Measurements from ENCODE around the gene PRTG.
"Not testable (repeated sequence)": the region's sequence is repeated elsewhere in the genome, so short reads cannot be mapped to it uniquely, and the experiment has no call there.

The PRTG gene

DNA sequence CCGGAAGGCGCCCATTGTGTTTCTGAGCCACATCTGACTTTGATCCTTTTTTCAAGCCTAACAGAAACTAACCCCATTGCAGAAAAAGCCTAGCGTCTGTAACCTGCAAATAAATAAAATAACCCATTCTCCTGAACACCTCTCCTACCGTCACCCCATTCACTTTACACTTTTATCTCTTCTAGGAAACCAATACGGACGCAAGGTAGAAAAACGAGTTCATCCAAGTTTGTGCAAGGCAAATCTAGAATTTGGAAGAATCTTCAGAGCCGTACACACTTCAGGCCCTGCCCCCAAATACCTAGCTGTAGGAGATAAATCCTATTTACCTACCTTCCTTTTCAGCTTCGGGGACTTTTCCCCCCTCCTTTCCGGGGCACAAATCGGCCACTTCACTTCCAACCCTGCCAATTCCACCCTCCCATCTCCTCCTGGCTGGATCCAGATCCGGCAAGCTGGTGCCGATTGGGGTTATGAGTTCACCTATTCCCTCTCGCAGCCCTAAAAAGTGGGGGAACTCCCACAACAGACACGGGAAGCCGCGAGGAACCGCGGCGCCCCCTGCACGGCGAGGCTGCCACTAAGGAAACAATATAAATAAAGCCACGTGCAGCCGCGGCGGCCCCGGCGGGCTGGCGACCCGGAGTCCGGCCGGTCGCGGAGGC lies 987 bp downstream of the PRTG start:
- DNase-seq = peak; percentile 27 to 35

DNA sequence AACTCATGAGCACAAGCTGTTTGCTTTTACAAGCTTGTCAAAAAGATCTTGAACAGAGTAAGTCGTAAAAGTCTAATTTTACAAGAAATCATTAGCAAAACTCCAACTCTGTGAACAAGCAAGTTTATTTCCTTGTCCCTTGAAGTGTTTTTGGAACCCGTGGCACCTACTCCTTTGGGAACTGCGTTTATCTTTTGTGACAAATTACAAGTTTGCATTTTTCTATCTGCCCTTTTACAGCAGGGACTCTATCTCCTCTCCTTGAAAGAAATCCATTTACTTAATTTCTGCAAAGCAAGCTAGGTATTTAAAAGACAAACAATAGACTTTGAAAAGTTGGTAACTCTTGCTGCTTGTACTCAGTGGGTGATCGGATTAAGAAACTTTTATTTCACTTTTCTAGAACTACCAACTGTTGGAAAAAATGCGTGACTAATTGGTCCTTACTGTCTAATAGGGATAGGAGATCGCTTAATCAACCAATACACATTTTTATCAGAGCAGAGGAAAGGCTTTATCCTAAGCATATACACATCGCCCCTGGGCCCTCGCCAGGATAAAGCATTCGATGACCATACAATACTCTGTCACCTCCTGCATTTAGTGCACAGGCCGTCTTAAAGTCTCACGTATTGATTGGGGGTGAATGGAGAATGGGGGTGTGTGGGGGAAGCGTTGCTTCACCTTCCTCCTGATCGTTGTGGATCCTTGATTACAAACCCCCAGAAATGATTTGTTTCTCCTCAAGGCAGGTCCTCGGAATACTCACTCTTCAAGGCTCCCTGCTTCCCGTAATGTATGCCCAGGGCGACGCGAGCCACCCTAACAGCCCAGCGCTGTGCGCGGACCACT lies 1.7 kb downstream of the PRTG start:
- peak in 1 of 2 experiments; percentile 19 for DNase-seq

- DNase-seq = no peak
These were observed 2.5 kb downstream of the PRTG start for GRCh38 chr15:55740359-55740878.

GRCh38 chr15:55739641-55740040 lies 3.3 kb downstream of the PRTG start:
- DNase-seq = no peak

- DNase-seq = no peak
These were observed 4.2 kb downstream of the PRTG start for GRCh38 chr15:55738715-55739114.

GRCh38 chr15:55737373-55737772 lies 5.6 kb downstream of the PRTG start:
- DNase-seq = no peak

GRCh38 chr15:55736756-55737155 lies 6.2 kb downstream of the PRTG start:
- no peak for DNase-seq

- DNase-seq = no peak
These were observed 8.3 kb downstream of the PRTG start for GRCh38 chr15:55734641-55735040.

DNA sequence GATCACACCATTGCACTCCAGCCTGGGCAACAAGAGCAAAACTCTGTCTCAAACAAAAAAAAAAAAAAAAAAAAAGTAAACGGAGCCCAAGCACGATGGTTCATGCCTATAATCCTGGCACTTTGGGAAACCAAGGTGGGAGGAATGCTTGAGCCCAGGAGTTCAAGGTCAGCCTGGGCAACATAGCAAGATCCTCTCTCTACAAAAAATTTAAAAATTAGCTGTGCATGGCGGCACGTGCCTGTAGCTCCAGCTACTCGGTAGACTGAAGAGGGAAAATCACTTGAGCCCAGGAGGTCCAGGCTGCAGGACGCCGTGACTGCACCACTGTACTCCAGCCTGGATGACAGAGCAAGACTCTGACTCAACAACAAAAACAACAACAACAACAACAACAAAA lies 9.5 kb downstream of the PRTG start:
- not testable (repeated sequence) for DNase-seq

GRCh38 chr15:55721554-55722185 lies 21.3 kb downstream of the PRTG start:
- DNase-seq = no peak

GRCh38 chr15:55715355-55716076 lies 27.4 kb downstream of the PRTG start:
- DNase-seq = no peak

DNA sequence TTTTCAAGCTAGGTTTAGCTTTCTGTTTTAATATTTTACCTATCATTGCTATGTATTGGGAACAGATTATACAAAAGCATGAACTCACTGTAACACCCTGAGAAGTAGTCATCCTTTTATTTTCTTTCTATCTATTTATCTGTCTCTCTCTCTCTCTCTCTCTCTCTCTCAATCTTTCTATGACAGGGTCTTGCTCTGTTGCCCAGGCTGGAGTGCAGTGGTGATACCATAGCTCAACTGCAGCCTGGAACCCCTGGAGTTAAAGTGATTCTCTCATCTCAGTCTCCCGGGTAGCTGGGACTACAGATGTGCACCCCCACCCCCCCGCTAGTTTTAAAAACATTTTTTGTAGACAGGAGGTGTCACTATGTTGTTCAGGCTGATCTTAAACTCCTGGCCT lies 28.9 kb downstream of the PRTG start:
- no peak for DNase-seq

GRCh38 chr15:55712363-55712762 lies 30.6 kb downstream of the PRTG start:
- no peak for DNase-seq

DNA sequence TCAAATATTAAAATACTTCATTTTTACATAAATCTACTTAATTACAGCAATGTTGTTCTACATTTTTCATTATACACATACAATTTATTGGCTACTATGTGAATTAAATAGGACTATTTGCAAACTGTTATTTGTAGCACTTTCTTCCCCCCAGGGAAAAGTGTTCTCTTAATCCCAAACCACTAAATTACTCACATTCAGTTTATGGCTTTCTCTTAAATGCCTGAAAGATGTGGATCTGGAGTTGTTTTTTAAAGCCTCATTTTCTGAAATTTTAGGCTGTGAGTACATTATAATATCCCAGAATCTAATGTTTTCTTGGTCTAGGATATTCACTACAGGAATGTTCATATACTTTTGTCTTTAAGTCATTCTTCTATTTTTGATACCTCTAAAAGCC lies 32.7 kb downstream of the PRTG start:
- DNase-seq = no peak

GRCh38 chr15:55709458-55709857 lies 33.5 kb downstream of the PRTG start:
- no peak for DNase-seq

DNA sequence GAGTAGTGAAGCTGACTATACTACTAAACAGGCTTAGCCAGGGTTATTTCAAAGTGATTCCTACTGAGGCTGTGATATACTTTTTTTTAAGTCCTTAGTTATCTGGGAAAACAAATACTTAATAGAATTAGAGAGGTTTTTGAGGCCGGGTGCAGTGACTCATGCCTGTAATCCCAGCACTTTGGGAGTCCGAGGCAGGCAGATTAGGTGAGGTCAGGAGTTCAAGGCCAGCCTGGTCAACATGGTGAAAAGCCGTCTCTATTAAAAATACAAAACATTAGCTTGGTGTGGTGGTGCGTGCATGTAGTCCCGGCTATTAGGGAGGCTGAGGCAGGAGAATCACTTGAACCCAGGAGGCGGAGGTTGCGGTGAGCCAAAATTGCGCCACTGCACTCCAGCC lies 34.2 kb downstream of the PRTG start:
- no peak for DNase-seq

DNA sequence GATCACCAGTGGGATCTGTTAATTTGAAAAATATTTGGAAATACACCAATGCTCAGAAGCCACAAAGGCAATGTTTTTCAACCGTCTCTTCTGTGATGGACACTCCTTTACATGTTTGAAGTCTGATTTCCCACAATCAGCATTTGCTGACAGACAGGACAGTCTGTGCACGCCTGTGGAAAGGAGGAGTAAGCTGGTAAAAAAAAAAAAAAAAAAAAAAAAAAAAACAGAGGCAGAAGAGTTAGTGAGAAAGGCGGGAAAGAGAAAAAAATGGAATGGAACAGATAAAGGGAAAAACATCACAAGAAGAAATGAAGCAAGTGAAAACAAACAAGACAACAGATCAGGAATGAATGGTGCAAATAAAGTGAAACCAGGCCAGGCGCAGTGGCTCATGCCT lies 35.0 kb downstream of the PRTG start:
- DNase-seq = no peak

GRCh38 chr15:55707518-55707917 lies 35.4 kb downstream of the PRTG start:
- no peak for DNase-seq

GRCh38 chr15:55703873-55704301 lies 39.1 kb downstream of the PRTG start:
- DNase-seq = no peak

GRCh38 chr15:55700876-55701275 lies 42.1 kb downstream of the PRTG start:
- DNase-seq = no peak

DNA sequence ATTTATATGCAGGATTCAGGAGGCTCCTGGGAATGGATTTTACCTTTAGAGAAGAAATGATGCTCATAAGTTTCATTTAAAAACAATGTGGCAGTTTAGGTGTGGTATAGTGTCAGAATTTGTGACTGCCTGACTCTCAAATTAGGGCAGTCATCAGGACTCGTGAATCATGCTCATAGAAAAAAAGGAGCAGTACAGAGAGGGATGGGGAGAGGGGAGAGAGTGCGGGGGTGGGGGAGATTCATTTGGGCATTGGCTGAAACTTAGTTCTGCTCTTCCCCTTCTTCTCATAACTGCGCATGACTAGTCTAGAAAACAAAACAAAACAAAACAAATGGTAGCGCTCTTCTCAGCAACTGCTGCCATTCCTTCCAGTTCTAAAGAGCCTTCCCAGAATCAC lies 44.3 kb downstream of the PRTG start:
- no peak for DNase-seq

GRCh38 chr15:55696221-55696620 lies 46.7 kb downstream of the PRTG start:
- no peak for DNase-seq

GRCh38 chr15:55695432-55695831 lies 47.5 kb downstream of the PRTG start:
- no peak for DNase-seq

Measured in activated T-cell treated with anti-CD3 and anti-CD28 coated beads, Interleukin-2, amount 50 U/mL, for 48 hours (primary cell).